SKM-1 treated with dmso at 0.1 percent for 144 hours (cell line): ENCODE data around the gene UBL5.
A peak's percentile ranks its signal among the peaks of the same experiment; 100 is the strongest.
"Not testable (repeated sequence)": the region's sequence is repeated elsewhere in the genome, so short reads cannot be mapped to it uniquely, and the experiment has no call there.

Experiments used
- DNase-seq: peaks from one replicate; lab custom pipeline; 2025; ENCODE audit not compliant: unreplicated experiment; lab: John Stamatoyannopoulos, UW

The UBL5 gene

DNA sequence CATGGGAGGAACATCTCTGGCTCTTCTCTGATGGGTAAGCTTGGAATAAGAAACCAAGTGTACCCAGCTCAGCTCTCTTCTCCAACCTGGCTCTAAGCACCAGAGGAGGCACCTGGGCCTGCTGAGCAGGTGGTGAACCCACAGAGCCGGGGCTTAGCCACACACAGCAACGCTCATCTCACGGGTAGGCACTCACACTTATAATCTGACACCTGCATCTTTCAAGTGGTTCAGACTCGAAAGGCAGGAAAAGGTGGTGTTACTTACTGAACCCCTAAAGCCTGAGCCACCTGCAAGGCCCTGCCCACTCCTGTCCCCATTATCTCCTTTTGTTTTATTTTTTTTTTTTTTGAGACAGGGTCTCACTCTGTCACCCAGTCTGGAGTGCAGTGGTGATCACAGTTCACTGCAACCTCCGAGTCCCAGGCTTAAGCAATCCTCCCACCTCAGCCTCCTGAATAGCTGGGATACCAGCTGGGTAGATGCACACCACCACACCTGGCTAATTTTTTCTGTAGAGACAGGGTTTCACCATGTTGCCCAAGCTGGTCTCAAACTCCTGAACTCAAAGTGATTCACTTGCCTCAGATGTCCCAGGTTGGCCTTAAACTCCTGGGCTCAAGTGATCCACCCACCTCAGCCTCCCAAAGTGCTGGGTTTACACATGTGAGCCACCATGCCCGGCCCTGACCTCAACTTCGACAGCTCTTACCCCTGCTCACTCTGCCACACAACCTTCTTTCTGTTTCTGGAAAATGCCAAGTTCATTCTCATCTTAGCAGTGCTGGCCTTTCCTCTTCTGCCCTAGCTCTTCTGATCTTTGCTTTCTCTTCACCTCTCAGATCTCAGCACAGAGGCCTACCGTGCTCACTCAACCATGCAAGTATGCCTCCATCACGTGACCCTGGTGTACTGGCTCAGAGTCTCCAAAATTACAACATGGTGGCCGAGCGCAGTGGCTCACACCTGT is 18.6 kb upstream of the UBL5 start:
- no peak for DNase-seq

DNA sequence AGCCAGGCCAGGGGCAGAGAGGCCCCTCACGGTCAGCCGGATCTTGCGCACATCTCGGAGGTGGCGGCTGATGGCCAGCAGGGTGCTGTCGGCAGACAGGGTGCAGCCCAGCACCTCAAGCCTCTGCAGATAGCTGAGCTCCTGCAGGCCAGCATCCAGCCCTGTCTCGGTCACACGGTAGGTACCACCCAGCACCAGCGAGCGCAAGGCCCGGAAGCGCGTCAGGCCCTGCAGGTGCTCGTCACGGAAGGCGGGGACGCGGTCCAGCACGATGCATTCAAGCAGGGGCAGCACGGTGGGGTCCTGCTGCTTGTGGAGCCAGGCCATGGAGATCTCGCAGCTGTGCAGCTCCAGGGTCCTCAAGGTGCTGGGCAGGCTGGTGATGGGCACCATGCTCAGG is 16.6 kb upstream of the UBL5 start:
- DNase-seq = no peak

DNA sequence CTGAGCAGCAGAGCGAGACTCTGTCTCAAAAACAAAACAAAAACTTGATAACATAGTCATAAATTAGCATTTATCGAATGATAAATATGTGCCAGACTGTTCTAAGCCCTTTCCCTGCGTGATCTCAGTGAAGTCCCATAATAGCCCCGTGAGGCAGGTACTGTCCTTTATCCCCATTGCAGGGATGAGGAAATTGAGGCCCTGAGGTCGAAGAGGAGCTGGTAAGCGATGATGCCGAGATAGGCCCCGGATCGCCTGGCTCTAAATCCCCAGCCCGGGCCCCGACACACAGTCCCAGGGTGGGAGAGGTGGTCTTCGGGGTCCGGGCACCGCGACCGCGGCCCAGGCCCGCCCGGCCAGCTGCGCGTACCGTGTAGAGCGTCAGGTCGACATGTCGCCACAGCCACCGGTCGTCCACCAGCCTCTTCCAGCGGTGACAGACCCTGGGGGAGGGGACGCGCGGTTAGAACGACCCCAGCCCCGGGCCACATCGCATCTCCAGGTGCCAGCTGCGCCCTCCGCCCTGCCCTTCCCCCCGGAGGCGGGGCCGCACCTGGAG is 9.5 kb upstream of the UBL5 start:
- DNase-seq = no peak

DNA sequence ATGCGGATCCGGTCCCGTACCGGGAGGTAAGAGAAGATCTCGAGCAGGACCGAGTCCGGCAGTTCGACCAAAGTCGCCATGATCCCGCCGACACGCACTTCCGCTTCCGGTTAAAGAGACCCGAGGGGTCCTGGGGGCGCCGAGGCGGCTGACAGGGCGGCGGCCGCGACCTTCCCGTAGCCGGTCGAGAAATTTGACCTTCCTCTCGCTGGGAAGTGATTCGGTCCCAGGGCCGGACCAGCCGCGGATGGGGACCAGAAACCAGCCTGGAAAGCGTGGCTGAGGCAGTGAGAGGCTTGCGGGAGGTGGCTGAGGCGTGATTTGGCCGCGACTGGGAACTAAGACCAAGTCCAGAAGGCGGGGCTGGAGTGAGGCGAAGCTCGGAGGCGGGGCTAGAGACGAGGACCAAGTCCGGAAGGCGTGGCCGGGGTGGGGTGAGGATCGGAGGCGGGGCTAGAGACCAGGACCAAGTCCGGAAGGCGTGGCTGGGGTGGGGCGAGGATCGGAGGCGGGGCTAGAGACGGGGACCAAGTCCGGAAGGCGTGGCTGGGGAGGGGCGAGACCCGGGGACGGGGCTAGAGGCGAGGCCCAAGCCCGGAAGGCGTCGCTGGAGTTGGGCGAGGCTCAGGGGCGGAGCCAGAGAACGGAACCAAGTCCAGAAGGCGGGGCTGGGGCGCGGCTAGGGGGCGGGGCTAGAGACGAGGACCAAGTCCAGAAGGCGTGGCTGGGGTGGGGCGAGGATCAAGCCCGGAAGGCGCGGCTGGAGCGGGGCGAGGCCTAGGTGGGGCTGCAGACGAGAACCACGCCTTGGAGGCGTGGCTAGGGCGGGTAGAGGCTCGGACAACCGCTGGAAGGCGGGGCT is 8.8 kb upstream of the UBL5 start, which contains the start of gene FBXL12:
Gene FBXL12 (minus strand): TSS at position 346 of the 862 bp plus-strand sequence. CDS start 266 bp downstream, at position 80.
- peak; percentile 100 for DNase-seq

DNA sequence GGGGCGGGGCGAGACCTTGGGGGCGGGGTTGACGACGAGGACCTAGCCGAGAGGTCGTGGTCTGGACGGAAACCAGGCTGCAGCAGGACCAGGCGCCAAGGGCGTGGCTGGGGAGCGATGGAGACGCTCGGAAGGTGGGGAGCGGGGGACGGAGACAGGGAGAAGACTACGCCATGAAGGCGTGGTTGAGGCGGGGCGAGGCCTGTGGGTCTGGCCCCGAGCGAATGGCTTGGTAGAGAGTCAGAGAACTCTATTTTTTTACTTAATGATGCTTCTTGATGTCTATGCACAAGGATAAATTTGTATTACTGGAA is 8.2 kb upstream of the UBL5 start:
- no peak for DNase-seq

DNA sequence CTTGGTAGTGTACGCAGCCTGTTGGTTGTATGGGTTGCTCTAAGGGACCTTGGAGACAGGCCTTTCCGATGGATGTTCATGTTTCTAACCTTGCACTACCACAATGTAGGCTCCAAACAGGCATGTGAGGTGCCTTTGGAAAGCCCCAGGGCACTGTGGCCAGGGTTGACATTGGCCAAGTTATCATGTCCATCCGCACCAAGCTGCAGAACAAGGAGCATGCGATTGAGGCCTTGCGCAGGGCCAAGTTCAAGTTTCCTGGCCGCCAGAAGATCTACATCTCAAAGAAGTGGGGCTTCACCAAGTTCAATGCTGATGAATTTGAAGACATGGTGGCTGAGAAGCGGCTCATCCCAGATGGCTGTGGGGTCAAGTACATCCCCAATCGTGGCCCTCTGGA is 7.7 kb upstream of the UBL5 start:
- not testable (repeated sequence) for DNase-seq

DNA sequence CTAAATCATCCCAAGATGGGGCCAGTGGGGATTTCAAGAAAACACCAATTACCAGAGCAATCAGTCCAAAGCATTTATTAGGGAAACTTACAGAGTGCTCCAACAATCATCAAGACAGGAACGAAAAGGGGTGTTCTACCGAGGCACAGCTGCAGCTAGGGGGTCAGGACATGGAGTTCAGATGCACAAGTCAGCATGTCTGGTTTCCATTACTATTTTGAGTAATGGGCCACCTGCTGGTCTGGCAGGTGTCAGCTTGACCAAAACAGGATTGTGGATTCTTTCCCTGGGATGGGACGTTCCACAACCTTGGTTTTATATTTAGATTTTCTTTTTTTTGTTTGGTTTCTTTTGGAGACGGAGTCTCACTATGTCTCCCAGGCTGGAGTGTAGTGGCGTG is 3.9 kb upstream of the UBL5 start:
- no peak for DNase-seq

DNA sequence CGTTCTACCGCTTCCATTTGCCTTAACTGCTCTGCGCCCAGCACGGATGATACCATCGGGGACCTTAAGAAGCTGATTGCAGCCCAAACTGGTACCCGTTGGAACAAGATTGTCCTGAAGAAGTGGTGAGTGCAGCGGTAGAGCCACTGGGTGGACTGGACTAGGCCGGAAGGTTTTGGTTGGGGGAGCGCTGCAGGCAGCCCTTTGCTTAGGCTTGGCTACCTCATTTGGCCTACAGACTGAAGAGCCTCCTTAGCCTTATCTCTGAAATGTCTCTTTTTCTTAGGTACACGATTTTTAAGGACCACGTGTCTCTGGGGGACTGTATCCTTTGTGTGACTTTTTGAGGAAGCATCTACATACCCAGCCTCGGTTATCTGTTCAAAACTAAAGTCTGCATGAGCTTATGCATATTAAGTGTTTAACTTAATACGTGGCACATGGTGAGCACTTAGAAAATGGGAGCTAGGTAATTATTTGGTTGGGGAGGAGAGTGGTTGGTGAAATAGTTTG is 889 bp downstream of the UBL5 start:
- DNase-seq = no peak

DNA sequence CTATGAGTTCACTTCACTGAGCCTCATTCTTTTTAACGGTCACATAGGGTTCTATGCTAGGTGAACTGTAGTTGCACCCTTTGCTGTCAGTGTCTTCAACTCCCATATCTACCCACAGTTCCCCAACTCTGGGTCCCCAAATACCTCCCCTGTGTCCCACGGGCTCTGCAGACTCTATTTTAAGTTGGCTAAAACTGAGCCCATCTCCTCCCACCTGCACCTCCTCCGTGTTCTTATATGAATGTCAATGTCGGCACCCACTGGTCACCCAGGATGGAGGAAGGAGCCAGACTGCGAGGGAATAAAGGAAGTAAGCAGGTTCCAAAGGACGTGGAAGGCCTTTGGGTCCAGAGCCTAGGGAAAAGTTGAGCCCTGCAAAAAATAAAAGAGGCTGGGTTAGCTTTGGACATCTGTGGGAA is 6.6 kb downstream of the UBL5 start:
- no peak for DNase-seq

DNA sequence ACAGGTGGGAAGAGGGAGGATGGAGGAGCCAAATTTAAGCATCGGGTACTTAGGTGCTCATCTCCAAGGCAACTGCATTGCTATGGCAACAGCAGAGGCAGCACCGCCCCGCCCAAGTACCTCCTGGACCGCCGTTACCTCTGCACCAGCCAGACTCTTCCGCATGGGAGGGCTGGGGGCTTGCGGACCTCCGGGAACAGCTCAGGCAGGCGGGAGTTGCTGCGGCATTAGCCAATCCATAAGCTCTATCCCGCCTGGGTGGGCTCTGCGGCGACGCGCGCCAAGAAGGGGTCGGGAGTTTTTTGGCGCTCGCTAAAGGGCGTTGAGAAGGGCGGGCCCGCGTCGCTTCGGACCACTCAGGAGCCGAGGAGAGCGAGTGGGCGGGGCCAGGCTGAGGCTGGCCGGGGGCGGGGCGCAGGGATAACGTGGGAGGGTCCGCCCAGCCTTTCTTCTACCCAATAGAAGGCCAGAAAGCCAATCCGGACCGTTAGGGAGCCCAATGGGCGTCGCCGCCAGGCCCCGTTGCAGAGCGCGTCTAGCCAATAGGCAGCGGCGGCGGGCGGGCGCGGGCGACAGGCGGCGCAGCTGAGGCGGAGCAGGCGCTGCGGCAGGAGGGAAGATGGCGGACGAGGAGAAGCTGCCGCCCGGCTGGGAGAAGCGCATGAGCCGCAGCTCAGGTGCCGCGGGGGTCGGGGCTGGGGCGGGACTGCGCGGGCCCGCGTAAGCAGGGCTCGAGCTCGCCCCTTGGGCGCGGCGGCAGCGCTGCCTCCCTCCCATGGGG is 7.2 kb downstream of the UBL5 start, which contains the start of gene PIN1:
Gene PIN1 (plus strand): TSS at position 593 of the 781 bp plus-strand sequence. CDS start 27 bp downstream, at position 620.
- DNase-seq = peak; percentile 99

DNA sequence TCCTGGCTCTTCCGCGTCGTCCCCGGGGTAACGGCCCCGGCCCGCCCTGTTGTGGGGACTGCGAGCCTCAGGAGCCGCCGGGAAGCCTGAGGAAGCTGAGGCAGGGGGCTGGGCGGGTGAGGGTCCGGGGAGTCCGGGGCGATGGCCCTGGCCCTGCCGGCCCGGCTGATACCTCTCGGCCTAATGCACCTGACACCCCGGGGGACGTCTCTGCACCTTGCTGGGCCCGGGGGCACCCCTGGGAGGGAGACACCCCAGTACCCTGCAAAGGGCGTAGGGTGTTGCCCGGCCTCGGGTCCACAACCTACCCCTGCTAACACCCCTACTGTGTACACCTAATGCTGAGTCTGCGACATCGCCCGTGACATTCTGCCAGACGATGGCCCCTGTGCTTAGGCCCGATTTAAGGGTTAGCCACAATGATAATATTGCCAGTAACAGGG is 7.8 kb downstream of the UBL5 start:
- no peak for DNase-seq

DNA sequence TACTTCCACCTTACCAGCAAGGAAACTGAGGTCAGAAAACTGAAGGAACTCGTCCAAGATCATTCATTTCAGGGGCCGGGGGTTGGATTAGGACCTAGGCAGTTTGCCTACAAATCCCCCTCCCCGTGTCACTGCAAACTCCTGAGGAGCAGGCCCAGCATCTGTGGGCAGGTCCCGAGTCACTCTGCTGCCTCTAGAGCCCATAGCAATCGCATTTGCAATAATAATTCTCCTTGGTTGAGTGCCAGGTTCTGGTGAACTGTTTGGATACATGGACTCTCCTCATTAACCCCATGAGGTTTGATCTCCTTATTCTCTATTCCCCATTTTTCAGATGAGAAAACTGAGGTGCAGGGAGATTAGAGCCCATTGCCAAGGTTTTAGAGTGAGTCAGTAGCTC is 8.3 kb downstream of the UBL5 start:
- no peak for DNase-seq

DNA sequence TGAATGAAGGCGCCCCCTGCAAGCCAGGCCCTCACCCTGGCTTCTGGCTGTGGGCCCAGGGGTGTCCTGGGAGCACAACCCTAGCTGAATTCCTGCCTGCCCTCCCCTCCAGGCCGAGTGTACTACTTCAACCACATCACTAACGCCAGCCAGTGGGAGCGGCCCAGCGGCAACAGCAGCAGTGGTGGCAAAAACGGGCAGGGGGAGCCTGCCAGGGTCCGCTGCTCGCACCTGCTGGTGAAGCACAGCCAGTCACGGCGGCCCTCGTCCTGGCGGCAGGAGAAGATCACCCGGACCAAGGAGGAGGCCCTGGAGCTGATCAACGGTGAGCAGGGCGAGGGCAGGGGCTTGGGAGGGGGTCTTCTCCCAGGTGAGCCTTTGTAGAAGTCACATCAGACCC is 10.6 kb downstream of the UBL5 start:
- no peak for DNase-seq

DNA sequence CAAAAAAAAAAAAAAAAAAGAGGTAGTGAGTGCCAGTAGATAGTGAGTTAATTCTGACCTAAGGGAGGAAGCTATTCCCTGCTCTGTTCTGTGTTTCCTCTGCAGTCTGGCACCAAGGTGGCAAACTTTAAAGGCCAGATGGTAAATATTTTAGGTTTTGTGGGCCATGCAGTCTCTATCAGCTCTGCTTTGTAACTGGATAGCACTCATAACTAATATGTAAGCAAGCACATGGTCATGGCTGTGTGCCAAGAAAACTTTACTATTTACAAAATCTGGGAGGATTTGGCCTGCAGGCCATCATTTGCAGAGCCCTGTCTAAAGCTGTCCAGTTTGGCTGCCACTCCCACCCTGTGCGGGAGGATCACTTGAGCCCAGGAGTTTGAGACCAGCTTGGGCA is 11.7 kb downstream of the UBL5 start:
- DNase-seq = no peak

DNA sequence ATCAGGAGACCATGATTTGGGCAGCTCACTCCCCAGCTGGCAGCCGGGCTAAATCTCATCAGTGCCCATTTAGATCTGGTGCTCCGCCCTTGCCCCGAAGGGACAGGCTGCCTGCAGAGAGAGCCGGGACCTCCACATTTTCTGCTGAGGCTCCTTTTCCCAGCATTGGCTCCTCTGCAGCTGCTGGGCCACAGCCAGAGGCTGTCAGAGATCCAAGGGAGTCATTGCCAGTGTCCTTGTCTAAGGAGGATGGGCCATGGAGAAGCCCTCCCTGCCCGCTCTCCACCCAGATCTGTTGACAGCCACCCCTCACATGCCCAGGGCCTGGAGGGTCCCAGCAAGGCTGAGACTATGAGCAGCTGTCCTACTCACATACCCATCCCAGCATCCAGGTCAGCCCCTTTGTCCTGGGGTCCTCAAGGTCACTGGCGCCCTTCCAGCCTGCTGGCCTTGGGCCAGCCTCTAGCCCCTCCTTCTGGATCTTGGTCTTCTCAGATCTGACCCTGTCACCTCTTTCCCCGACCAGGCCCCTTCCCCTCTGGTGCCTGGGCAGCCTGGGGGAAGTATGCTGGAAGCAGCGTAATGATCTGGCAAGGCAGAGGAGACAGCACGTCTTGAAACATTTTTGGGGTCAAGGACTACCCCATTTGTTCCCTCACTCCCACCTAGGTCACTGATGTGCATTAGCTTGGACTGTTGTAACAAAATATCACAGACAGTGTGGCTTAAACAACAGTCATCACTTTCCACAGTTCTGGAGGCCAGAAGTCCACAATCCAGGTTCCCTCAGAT is 15.3 kb downstream of the UBL5 start:
- DNase-seq = no peak

DNA sequence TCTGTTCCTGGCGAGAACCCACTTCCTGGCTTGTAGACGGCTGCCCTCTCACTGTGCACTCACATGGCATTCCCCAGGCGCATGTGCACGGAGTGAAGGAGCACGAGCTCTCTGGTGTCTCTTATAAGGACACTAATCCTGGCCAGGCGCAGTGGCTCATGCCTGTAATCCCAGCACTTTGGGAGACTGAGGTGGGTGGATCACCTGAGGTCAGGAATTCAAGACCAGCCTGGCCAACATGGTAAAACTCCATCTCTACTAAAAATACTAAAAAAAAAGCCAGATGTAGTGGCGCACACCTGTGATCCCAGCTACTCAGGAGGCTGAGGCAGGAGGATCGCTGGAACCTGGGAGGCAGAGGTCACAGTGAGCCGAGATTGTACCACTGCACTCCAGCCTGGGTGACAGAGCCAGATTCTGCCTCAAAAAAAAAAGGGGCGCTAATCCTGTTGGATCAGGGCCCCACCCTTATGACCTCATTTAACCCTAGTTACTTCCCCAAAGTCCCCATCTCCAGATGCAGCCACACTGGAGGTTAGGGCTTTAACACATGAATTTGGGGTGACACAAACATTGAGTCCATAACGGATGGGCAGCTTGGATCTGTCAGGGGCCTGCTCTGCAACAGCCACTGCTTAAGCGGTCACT is 16.0 kb downstream of the UBL5 start:
- DNase-seq = not testable (repeated sequence)

DNA sequence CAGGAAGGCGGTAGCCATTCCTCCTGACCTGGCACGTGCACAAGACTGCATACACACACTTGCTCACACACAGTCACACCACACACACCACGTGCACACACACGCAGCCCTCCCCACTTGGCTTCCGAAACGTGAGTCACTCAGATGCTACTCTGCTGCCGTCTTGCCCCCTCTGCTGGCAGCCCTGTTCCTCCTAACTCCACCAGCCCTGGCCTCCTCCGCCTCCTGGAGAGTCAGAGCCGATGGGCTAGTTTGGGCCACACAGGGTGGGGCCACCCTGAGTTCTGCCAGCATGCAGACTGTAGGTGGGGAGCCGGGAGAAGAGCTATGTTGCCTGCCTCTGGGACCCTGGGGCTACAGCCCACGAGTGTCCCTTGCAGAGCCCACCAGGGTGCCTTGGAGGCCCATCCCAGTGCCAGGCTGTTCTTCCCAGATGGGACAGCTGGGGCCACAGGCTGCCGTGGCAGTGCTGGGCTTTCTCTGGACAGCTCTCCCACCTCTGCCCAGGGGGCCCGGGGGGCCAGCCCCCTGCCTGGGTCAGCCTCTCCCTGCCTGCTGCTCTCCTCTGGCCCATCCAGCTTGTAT is 19.5 kb downstream of the UBL5 start:
- peak; percentile 17 for DNase-seq

DNA sequence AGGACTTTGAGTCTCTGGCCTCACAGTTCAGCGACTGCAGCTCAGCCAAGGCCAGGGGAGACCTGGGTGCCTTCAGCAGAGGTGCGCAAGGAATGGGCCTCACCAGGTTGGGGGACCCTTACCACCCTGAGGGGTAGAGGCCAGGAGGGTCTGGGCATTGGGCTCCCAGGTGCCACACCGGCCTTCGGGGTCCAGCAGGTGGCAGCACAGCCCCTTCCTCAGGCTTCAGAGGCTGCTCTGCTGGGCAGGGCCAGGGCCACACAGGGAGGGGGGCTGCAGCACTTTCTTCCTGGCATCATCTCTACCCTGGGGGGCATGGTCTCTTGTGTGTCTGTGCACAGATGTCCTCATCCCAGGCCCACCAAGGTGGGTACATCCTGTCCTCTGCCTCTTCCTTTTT is 20.3 kb downstream of the UBL5 start:
- no peak for DNase-seq

DNA sequence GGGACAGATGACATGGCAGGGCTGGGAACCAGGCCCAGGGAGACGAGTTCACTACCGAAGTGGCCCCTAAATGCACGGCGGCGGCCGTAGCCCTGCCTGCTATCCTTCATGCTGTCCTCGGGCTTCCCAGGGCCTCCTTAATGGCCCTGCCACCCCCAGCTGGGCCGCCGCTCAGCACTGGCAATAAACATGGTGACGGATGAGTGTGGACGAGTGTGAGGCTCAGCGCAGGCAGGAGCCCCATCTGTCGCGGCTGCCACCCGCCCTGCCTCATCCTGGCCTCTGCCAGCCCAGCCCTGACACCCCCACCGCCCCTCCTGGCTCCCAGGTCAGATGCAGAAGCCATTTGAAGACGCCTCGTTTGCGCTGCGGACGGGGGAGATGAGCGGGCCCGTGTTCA is 21.0 kb downstream of the UBL5 start:
- no peak for DNase-seq
